HEK293 (cell line): Measurements from ENCODE around the gene CDKAL1.
A peak's percentile ranks its signal among the peaks of the same experiment; 100 is the strongest.

Experiments used
- MZF1 ChIP-seq: fragments of 450-650 bp; formaldehyde crosslinking; IDR thresholded peaks from 2 replicates; pipeline ENCODE4 v1.5.1; 2017; ENCODE audit warnings: missing biosample characterization, missing genetic modification characterization, borderline replicate concordance
- SALL2 ChIP-seq: fragments of 450-650 bp; formaldehyde crosslinking; IDR thresholded peaks from 2 replicates; pipeline ENCODE4 v1.5.0; 2017; ENCODE audit warnings: missing biosample characterization, mild to moderate bottlenecking, missing genetic modification characterization, borderline replicate concordance
- WT1 ChIP-seq: fragments of 450-650 bp; formaldehyde crosslinking; IDR thresholded peaks from 2 replicates; pipeline ENCODE4 v1.5.1; 2016; ENCODE audit warnings: missing biosample characterization, missing genetic modification characterization
- YY2 ChIP-seq: fragments of 450-650 bp; formaldehyde crosslinking; IDR thresholded peaks from 2 replicates; pipeline ENCODE4 v1.5.1; 2016; ENCODE audit warnings: missing biosample characterization, missing genetic modification characterization
- ZNF146 ChIP-seq: fragments of 450-650 bp; formaldehyde crosslinking; IDR thresholded peaks from 2 replicates; pipeline ENCODE4 v1.5.1; 2016; ENCODE audit warnings: missing biosample characterization, missing genetic modification characterization
- ZNF302 ChIP-seq: fragments of 450-650 bp; formaldehyde crosslinking; IDR thresholded peaks from 2 replicates; pipeline ENCODE4 v1.5.1; 2016; ENCODE audit warnings: missing biosample characterization, missing genetic modification characterization, low read depth
- ZNF366 ChIP-seq: fragments of 450-650 bp; formaldehyde crosslinking; conservative IDR thresholded peaks from 2 replicates; pipeline ENCODE4 v1.5.1; 2016; ENCODE audit warnings: missing biosample characterization, missing genetic modification characterization
- ZNF394 ChIP-seq: fragments of 450-650 bp; formaldehyde crosslinking; IDR thresholded peaks from 2 replicates; pipeline ENCODE4 v1.5.1; 2016; ENCODE audit warnings: missing biosample characterization, missing genetic modification characterization, mild to moderate bottlenecking, moderate library complexity, borderline replicate concordance
- ZNF549 ChIP-seq: fragments of 450-650 bp; IDR thresholded peaks from 2 replicates; pipeline ENCODE4 v1.5.1; 2018; ENCODE audit warnings: missing biosample characterization, missing genetic modification characterization, mild to moderate bottlenecking, inconsistent platforms, moderate library complexity
- ZNF561 ChIP-seq: fragments of 450-650 bp; IDR thresholded peaks from 2 replicates; pipeline ENCODE4 v1.5.1; 2018; ENCODE audit warnings: missing biosample characterization, missing genetic modification characterization, borderline replicate concordance
- ZNF660 ChIP-seq: fragments of 450-650 bp; IDR thresholded peaks from 2 replicates; pipeline ENCODE4 v1.5.1; 2018; ENCODE audit warnings: missing biosample characterization, mild to moderate bottlenecking, missing genetic modification characterization
- ZNF747 ChIP-seq: fragments of 450-650 bp; formaldehyde crosslinking; IDR thresholded peaks from 2 replicates; pipeline ENCODE4 v1.5.1; 2016; ENCODE audit warnings: missing biosample characterization, missing genetic modification characterization
- TF ChIP-seq, protein P1 (sequence below): fragments of 450-650 bp; formaldehyde crosslinking; IDR thresholded peaks from 2 replicates; pipeline ENCODE4 v1.5.1; 2016; ENCODE audit warnings: missing biosample characterization, missing genetic modification characterization
- TF ChIP-seq, protein P2 (sequence below): fragments of 450-650 bp; formaldehyde crosslinking; conservative IDR thresholded peaks from 2 replicates; pipeline ENCODE4 v1.5.1; 2016; ENCODE audit warnings: low read depth, missing biosample characterization, missing genetic modification characterization
- TF ChIP-seq, protein P3 (sequence below): fragments of 450-650 bp; formaldehyde crosslinking; IDR thresholded peaks from 2 replicates; pipeline ENCODE4 v1.5.1; 2016; ENCODE audit warnings: missing biosample characterization, missing genetic modification characterization
- TF ChIP-seq, protein P4 (sequence below): fragments of 450-650 bp; formaldehyde crosslinking; IDR thresholded peaks from 2 replicates; pipeline ENCODE4 v1.5.1; 2016; ENCODE audit warnings: missing biosample characterization, missing genetic modification characterization
- TF ChIP-seq, protein P5 (sequence below): fragments of 450-650 bp; formaldehyde crosslinking; IDR thresholded peaks from 2 replicates; pipeline ENCODE4 v1.5.1; 2016; ENCODE audit warnings: missing biosample characterization, missing genetic modification characterization
- TF ChIP-seq, protein P6 (sequence below): fragments of 450-650 bp; formaldehyde crosslinking; IDR thresholded peaks from 2 replicates; pipeline ENCODE4 v1.5.1; 2016; ENCODE audit warnings: missing biosample characterization, missing genetic modification characterization

Gene CDKAL1

DNA sequence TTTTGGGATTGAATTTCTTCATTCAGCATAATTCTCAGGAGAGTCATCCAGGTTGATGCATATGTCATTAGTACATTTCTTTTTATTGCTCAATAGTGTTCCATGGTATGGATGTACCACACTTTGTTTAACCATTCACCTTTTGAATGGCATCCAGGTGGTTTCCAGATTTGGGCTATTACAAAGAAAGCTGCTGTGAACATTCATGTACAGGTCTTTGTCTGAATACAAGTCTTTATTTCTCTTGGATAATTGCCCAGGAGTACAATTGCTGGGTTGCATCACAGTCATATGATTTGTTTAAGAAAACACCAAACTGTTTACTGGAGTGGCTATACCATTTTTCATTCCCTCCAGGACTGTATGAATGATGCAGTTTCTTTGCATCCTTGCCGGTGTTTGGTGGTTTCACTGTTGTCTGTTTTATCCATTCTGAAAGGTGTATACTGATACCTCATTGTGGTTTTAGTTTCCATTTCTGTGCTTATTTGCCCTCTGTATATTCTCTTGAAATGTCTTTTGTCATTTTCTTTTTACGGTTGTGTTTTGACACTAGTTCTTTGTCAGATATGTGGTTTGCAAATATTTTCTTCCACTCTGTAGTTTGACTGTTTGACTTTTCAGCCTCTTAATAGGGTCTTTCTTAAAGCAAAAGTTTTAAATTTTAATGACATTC lies 8.8 kb downstream of the CDKAL1 start (continued):
- TF ChIP-seq, protein P1, sequence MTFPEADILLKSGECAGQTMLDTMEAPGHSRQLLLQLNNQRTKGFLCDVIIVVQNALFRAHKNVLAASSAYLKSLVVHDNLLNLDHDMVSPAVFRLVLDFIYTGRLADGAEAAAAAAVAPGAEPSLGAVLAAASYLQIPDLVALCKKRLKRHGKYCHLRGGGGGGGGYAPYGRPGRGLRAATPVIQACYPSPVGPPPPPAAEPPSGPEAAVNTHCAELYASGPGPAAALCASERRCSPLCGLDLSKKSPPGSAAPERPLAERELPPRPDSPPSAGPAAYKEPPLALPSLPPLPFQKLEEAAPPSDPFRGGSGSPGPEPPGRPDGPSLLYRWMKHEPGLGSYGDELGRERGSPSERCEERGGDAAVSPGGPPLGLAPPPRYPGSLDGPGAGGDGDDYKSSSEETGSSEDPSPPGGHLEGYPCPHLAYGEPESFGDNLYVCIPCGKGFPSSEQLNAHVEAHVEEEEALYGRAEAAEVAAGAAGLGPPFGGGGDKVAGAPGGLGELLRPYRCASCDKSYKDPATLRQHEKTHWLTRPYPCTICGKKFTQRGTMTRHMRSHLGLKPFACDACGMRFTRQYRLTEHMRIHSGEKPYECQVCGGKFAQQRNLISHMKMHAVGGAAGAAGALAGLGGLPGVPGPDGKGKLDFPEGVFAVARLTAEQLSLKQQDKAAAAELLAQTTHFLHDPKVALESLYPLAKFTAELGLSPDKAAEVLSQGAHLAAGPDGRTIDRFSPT (tag by site-specific recombination) = peak; percentile 61; the same call in 1 of the 2 replicates
- TF ChIP-seq, protein P2, sequence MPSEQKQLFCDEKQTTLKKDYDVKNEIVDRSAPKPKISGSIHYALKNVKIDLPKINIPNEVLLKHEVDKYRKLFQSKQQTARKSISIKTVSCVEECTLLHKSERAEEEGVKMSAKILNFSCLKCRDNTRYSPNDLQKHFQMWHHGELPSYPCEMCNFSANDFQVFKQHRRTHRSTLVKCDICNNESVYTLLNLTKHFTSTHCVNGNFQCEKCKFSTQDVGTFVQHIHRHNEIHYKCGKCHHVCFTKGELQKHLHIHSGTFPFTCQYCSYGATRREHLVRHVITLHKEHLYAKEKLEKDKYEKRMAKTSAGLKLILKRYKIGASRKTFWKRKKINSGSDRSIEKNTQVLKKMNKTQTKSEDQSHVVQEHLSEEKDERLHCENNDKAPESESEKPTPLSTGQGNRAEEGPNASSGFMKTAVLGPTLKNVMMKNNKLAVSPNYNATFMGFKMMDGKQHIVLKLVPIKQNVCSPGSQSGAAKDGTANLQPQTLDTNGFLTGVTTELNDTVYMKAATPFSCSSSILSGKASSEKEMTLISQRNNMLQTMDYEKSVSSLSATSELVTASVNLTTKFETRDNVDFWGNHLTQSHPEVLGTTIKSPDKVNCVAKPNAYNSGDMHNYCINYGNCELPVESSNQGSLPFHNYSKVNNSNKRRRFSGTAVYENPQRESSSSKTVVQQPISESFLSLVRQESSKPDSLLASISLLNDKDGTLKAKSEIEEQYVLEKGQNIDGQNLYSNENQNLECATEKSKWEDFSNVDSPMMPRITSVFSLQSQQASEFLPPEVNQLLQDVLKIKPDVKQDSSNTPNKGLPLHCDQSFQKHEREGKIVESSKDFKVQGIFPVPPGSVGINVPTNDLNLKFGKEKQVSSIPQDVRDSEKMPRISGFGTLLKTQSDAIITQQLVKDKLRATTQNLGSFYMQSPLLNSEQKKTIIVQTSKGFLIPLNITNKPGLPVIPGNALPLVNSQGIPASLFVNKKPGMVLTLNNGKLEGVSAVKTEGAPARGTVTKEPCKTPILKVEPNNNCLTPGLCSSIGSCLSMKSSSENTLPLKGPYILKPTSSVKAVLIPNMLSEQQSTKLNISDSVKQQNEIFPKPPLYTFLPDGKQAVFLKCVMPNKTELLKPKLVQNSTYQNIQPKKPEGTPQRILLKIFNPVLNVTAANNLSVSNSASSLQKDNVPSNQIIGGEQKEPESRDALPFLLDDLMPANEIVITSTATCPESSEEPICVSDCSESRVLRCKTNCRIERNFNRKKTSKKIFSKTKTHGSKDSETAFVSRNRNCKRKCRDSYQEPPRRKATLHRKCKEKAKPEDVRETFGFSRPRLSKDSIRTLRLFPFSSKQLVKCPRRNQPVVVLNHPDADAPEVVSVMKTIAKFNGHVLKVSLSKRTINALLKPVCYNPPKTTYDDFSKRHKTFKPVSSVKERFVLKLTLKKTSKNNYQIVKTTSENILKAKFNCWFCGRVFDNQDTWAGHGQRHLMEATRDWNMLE (tag by site-specific recombination) = peak; percentile 40; the same call in 1 of the 2 replicates
- TF ChIP-seq, protein P3, sequence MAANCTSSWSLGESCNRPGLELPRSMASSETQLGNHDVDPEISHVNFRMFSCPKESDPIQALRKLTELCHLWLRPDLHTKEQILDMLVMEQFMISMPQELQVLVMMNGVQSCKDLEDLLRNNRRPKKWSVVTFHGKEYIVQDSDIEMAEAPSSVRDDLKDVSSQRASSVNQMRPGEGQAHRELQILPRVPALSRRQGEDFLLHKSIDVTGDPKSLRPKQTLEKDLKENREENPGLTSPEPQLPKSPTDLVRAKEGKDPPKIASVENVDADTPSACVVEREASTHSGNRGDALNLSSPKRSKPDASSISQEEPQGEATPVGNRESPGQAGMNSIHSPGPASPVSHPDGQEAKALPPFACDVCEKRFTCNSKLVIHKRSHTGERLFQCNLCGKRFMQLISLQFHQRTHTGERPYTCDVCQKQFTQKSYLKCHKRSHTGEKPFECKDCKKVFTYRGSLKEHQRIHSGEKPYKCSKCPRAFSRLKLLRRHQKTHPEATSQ = no peak
- peak; percentile 52; the same call in 1 of the 2 replicates for TF ChIP-seq ZNF561
- peak; percentile 90 for TF ChIP-seq ZNF366 (tag by site-specific recombination)
- TF ChIP-seq YY2 (tag by site-specific recombination) = no peak
- TF ChIP-seq, protein P4, sequence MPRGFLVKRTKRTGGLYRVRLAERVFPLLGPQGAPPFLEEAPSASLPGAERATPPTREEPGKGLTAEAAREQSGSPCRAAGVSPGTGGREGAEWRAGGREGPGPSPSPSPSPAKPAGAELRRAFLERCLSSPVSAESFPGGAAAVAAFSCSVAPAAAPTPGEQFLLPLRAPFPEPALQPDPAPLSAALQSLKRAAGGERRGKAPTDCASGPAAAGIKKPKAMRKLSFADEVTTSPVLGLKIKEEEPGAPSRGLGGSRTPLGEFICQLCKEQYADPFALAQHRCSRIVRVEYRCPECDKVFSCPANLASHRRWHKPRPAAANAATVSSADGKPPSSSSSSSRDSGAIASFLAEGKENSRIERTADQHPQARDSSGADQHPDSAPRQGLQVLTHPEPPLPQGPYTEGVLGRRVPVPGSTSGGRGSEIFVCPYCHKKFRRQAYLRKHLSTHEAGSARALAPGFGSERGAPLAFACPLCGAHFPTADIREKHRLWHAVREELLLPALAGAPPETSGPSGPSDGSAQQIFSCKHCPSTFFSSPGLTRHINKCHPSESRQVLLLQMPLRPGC (tag by site-specific recombination) = peak; percentile 51; the same call in 1 of the 2 replicates
- peak; percentile 57 for TF ChIP-seq ZNF146 (tag by site-specific recombination)
- TF ChIP-seq, protein P5, sequence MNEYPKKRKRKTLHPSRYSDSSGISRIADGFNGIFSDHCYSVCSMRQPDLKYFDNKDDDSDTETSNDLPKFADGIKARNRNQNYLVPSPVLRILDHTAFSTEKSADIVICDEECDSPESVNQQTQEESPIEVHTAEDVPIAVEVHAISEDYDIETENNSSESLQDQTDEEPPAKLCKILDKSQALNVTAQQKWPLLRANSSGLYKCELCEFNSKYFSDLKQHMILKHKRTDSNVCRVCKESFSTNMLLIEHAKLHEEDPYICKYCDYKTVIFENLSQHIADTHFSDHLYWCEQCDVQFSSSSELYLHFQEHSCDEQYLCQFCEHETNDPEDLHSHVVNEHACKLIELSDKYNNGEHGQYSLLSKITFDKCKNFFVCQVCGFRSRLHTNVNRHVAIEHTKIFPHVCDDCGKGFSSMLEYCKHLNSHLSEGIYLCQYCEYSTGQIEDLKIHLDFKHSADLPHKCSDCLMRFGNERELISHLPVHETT = no peak
- TF ChIP-seq ZNF394 (tag by site-specific recombination) = peak; percentile 38; the same call in 1 of the 2 replicates
- no peak for TF ChIP-seq ZNF302
- TF ChIP-seq ZNF660 (tag by site-specific recombination) = 0 out of 2 replicates have a peak, but pooled peaks have one; percentile 70
- peak; percentile 56; the same call in 1 of the 2 replicates for TF ChIP-seq MZF1 (tag by site-specific recombination)
- TF ChIP-seq WT1 (tag by site-specific recombination) = peak; percentile 54; the same call in 1 of the 2 replicates
- no peak for TF ChIP-seq SALL2 (tag by site-specific recombination)
- TF ChIP-seq ZNF747 (tag by site-specific recombination) = no peak
- TF ChIP-seq, protein P6, sequence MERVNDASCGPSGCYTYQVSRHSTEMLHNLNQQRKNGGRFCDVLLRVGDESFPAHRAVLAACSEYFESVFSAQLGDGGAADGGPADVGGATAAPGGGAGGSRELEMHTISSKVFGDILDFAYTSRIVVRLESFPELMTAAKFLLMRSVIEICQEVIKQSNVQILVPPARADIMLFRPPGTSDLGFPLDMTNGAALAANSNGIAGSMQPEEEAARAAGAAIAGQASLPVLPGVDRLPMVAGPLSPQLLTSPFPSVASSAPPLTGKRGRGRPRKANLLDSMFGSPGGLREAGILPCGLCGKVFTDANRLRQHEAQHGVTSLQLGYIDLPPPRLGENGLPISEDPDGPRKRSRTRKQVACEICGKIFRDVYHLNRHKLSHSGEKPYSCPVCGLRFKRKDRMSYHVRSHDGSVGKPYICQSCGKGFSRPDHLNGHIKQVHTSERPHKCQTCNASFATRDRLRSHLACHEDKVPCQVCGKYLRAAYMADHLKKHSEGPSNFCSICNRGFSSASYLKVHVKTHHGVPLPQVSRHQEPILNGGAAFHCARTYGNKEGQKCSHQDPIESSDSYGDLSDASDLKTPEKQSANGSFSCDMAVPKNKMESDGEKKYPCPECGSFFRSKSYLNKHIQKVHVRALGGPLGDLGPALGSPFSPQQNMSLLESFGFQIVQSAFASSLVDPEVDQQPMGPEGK (tag by site-specific recombination) = no peak
- TF ChIP-seq ZNF549 = 0 out of 2 replicates have a peak, but pooled peaks have one; percentile 53
- TF ChIP-seq, all 188 proteins: peak for 43
